OCI-LY3 (cell line): ENCODE measurements around the gene ARHGAP15.

Source experiments
- H2AFZ ChIP-seq: fragments of 200-600, 300-600 bp; shearing (Covaris generic); 2 replicates; pipeline ENCODE4 v1.6.0; 2014; ENCODE audit warnings: antibody characterized with exemption, low read depth, low read length
- H3K27ac ChIP-seq: fragments of 200-600, 300-600 bp; sonication (generic); 2 replicates; pipeline ENCODE4 v1.5.1; 2014; ENCODE audit warnings: mild to moderate bottlenecking, low read length, moderate library complexity, mixed read lengths
- H3K27me3 ChIP-seq: fragments of 200-600, 300-600 bp; sonication (generic); 2 replicates; pipeline ENCODE4 v1.6.1; 2014; ENCODE audit warnings: low read depth, low read length, mixed read lengths
- H3K36me3 ChIP-seq: fragments of 200-600, 300-600 bp; sonication (generic); replicated peaks from 2 replicates; pipeline ENCODE3; 2014; ENCODE audit warnings: low read depth, low read length, mixed read lengths
- H3K4me1 ChIP-seq: fragments of 300-600, 200-600 bp; sonication (generic); 2 replicates; pipeline ENCODE4 v1.6.1; 2014; ENCODE audit warnings: low read length, mixed read lengths
- H3K4me2 ChIP-seq: fragments of 200-600, 300-600 bp; sonication (generic); 2 replicates; pipeline ENCODE4 v1.6.1; 2014; ENCODE audit warnings: low read length, mixed read lengths
- H3K4me3 ChIP-seq: fragments of 300-600, 200-600 bp; sonication (generic); 2 replicates; pipeline ENCODE4 v1.5.1; 2014; ENCODE audit warnings: antibody characterized with exemption, mild to moderate bottlenecking, low read length, moderate library complexity
- H3K79me2 ChIP-seq: fragments of 300-600, 200-600 bp; shearing (Covaris generic); 2 replicates; pipeline ENCODE4 v1.6.1; 2014; ENCODE audit warnings: mild to moderate bottlenecking, low read length, mixed read lengths
- H3K9ac ChIP-seq: fragments of 300-600, 200-600 bp; shearing (Covaris generic); 2 replicates; pipeline ENCODE4 v1.6.0; 2014; ENCODE audit warnings: mild to moderate bottlenecking, low read length, moderate library complexity
- H3K9me3 ChIP-seq: fragments of 200-600, 300-600 bp; shearing (Covaris generic); 2 replicates; pipeline ENCODE4 v1.6.1; 2014; ENCODE audit warnings: low read length, mixed read lengths; ENCODE audit not compliant: insufficient read depth
- H4K20me1 ChIP-seq: fragments of 200-600, 300-600 bp; sonication (generic); 2 replicates; pipeline ENCODE4 v1.6.1; 2016; ENCODE audit warnings: low read length, mixed read lengths; ENCODE audit not compliant: insufficient read depth
- CTCF ChIP-seq: fragments of 200-600, 300-600 bp; sonication (generic); IDR thresholded peaks from 2 replicates; pipeline ENCODE4 v1.5.1; 2014; ENCODE audit warnings: antibody characterized with exemption, low read length, low read depth
- EZH2phosphoT487 ChIP-seq: fragments of 200-600 bp; shearing (Covaris generic); IDR thresholded peaks from 2 replicates; pipeline ENCODE4 v1.6.1; 2018; ENCODE audit warnings: antibody characterized with exemption, mixed run types, low read depth

The ARHGAP15 gene

GRCh38 chr2:143521396-143521795 lies 392.2 kb downstream of the ARHGAP15 start:
- Histone ChIP-seq H3K4me2 (no peak overlapping the region), H3K4me3 (no peak overlapping the region), H3K4me1 (no peaks in the 10 kb centered on the region), H3K9ac (no peak overlapping the region), H3K27me3 (no peaks in the 10 kb centered on the region), H3K79me2 (no peaks in the 10 kb centered on the region), H4K20me1 (no peaks in the 10 kb centered on the region), H3K9me3 (no peaks in the 10 kb centered on the region), H3K36me3 (no peaks in the 10 kb centered on the region), H3K27ac (no peak overlapping the region), H2AFZ (no peak overlapping the region)
- TF ChIP-seq CTCF: no peak
- TF ChIP-seq EZH2phosphoT487: no peak

GRCh38 chr2:143522699-143523098 lies 393.5 kb downstream of the ARHGAP15 start:
- Histone ChIP-seq H4K20me1 (no peaks in the 10 kb centered on the region), H3K4me2 (no peak overlapping the region), H3K27me3 (no peaks in the 10 kb centered on the region), H3K9ac (no peak overlapping the region), H3K4me3 (no peak overlapping the region), H2AFZ (no peak overlapping the region), H3K27ac (no peak overlapping the region), H3K9me3 (no peaks in the 10 kb centered on the region), H3K4me1 (no peaks in the 10 kb centered on the region), H3K36me3 (no peaks in the 10 kb centered on the region), H3K79me2 (no peaks in the 10 kb centered on the region)
- TF ChIP-seq EZH2phosphoT487 (no peak), CTCF (no peak)

DNA sequence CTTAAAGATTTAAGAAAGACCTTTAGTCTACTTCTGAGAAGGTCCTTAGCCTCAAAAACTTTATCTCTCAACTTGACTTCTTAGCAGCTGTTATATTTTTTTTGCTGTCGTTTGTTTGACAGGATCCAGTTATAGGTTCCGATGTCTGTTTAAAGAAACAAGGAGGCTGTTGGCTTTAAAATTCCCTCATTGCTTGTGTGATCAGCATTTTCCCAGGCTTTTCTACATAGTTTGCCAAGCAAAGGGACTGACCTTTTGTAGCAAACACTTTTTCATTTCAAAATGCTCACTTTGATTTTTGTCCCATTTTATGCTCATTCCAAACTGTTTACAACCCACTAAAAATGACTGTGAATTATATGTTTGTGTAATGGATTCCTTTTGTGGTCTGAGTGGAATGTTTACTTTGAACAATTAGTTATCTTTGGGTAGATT lies 394.9 kb downstream of the ARHGAP15 start:
- Histone ChIP-seq H3K4me2 (no peak overlapping the region), H2AFZ (no peak overlapping the region), H3K79me2 (no peaks in the 10 kb centered on the region), H3K27ac (no peak overlapping the region), H3K4me1 (no peaks in the 10 kb centered on the region), H3K36me3 (no peaks in the 10 kb centered on the region), H3K9ac (no peak overlapping the region), H3K9me3 (no peaks in the 10 kb centered on the region), H3K27me3 (no peaks in the 10 kb centered on the region), H3K4me3 (no peak overlapping the region), H4K20me1 (no peaks in the 10 kb centered on the region)
- TF ChIP-seq CTCF: no peak
- TF ChIP-seq EZH2phosphoT487: no peak

DNA sequence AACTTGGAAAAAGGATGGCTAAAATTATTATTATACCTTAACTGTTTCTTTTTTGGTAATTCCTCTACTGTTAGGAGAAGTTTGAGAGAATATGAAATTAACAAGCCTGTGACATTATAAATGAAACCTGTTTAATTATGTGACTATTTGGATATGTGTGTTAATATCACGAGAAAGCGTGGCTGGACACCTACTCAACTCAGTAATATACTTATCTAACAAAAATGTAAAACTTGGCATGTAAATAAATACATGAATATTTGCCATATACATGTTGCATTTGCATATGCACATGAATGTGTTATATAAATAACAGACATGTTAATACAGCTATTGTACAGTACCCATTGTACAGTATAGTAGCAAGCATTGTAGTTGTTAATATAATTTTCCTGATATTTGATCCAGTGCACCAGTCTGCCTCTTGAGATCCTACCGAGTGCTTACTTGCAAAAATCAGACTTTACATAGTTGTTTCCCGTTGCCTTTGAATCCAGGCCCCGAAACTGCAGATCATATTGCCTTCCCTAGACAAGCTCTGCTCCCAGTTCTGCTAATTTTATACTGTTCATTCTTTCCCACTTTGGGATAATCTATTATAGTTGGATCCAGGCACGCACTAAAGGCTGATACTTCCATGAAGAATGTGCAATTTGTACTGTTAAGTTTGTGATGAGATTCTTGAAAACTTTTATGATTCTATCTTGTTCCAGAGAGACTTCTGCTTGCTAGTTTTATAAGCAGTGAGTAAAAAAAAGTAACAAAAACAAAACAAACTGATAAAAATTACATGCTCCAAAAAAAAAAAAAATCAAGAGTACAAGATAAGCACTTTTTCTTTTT lies 395.6 kb downstream of the ARHGAP15 start:
- Histone ChIP-seq H3K36me3 (no peaks in the 10 kb centered on the region), H3K9ac (no peak overlapping the region), H3K79me2 (no peaks in the 10 kb centered on the region), H3K4me1 (no peaks in the 10 kb centered on the region), H4K20me1 (no peaks in the 10 kb centered on the region), H3K27me3 (no peaks in the 10 kb centered on the region), H3K9me3 (no peaks in the 10 kb centered on the region), H3K4me2 (no peak overlapping the region), H2AFZ (no peak overlapping the region), H3K4me3 (no peak overlapping the region), H3K27ac (no peak overlapping the region)
- TF ChIP-seq EZH2phosphoT487 (no peak), CTCF (no peak)
